Anterior cingulate cortex (tissue), 58 donors: ENCODE measurements around the gene PIM3.
"Not testable (repeated sequence)": the region's sequence is repeated elsewhere in the genome, so short reads cannot be mapped to it uniquely, and the experiment has no call there.

Experiments used
- DNase-seq, 58 donors: peaks; one replicate each; lab custom pipeline; 2025; lab: John Stamatoyannopoulos, UW

Gene PIM3

GRCh38 chr22:49941507-49942316 is 18.9 kb upstream of the PIM3 start:
- no peak for DNase-seq

- DNase-seq, result no peak
These were observed 17.8 kb upstream of the PIM3 start for GRCh38 chr22:49942565-49943404.

GRCh38 chr22:49943405-49943765 is 17.2 kb upstream of the PIM3 start:
- no peak for DNase-seq

GRCh38 chr22:49943771-49944398 is 16.7 kb upstream of the PIM3 start:
- no peak for DNase-seq

GRCh38 chr22:49944399-49944891 is 16.1 kb upstream of the PIM3 start:
- no peak for DNase-seq

GRCh38 chr22:49945042-49945794 is 15.4 kb upstream of the PIM3 start:
- not testable (repeated sequence) for DNase-seq

- no peak for DNase-seq
These were observed 13.8 kb upstream of the PIM3 start for GRCh38 chr22:49946612-49947295.

GRCh38 chr22:49947296-49947622 is 13.3 kb upstream of the PIM3 start:
- no peak for DNase-seq

GRCh38 chr22:49948116-49948957 is 12.2 kb upstream of the PIM3 start:
- no peak for DNase-seq

GRCh38 chr22:49948958-49949913 is 11.3 kb upstream of the PIM3 start:
- DNase-seq, result no peak

GRCh38 chr22:49949914-49950292 is 10.7 kb upstream of the PIM3 start:
- no peak for DNase-seq

GRCh38 chr22:49950396-49950994 is 10.1 kb upstream of the PIM3 start:
- no peak for DNase-seq

GRCh38 chr22:49951000-49951677 is 9.4 kb upstream of the PIM3 start:
- DNase-seq, result no peak

- no peak for DNase-seq
These were observed 8.9 kb upstream of the PIM3 start for GRCh38 chr22:49951678-49951985.

GRCh38 chr22:49951986-49952896 is 8.3 kb upstream of the PIM3 start:
- DNase-seq, result no peak
